ENCODE results near the gene EPHB2.

- TF ChIP-seq POLR2AphosphoS5 (IDR thresholded peaks at IDR 0.05): no peak
- no peak for TF ChIP-seq CTCF (IDR thresholded peaks at IDR 0.05)
- no peak for TF ChIP-seq POLR2A (IDR thresholded peaks at IDR 0.05)
Observed at GRCh38 chr1:22935433-22935832, 224.8 kb downstream of the EPHB2 start.

Measured in sigmoid colon (tissue), 4 donors.